Nephron (organoid): ENCODE results near the gene MAP2K4.
"Not testable (repeated sequence)": the region's sequence is repeated elsewhere in the genome, so short reads cannot be mapped to it uniquely, and the experiment has no call there.

ENCODE experiments used
- H3K27ac Mint-ChIP-seq, 3 experiments: 2 replicates each; pipeline ENCODE4 v1.8.0; 2020; ENCODE audit warnings: mixed read lengths in 3 of 3, mild to moderate bottlenecking in 2 of 3, moderate library complexity in 1 of 3
- H3K27me3 Mint-ChIP-seq: 2 replicates; pipeline ENCODE4 v1.8.0; 2021; ENCODE audit warnings: low read depth, mild to moderate bottlenecking, moderate library complexity, mixed read lengths
- H3K36me3 Mint-ChIP-seq: 2 replicates; pipeline ENCODE4 v1.8.0; 2020; ENCODE audit warnings: low read depth, mixed read lengths
- H3K4me1 Mint-ChIP-seq: 2 replicates; pipeline ENCODE4 v1.8.0; 2020; ENCODE audit warnings: mixed read lengths
- H3K4me3 Mint-ChIP-seq, 3 experiments: 2 replicates each; pipeline ENCODE4 v1.8.0; 2020; ENCODE audit warnings: mild to moderate bottlenecking in 3 of 3, mixed read lengths in 3 of 3, moderate library complexity in 2 of 3
- H3K9me3 Mint-ChIP-seq: 2 replicates; pipeline ENCODE4 v1.8.0; 2020; ENCODE audit warnings: mixed read lengths
- TF ChIP-seq, protein P1 (sequence below), 3 experiments: fragments of 200-600 bp; sonication (generic); IDR thresholded peaks; one replicate each; pipeline ENCODE4 v1.5.0; 2021; ENCODE audit warnings: antibody characterized with exemption in 3 of 3; ENCODE audit not compliant: unreplicated experiment in 3 of 3

Gene MAP2K4

GRCh38 chr17:12020642-12021622 is at the start of gene MAP2K4:
TSS of gene MAP2K4 (plus strand) at chr17:12020877. CDS start at chr17:12020887, 10 bp downstream.
- H3K27ac Mint-ChIP-seq, result peak within 1 kb of the TSS; percentile 60 to 96 (median 90)
- no peaks in the 10 kb centered on the region for H3K36me3 Mint-ChIP-seq
- peak within 1 kb of the TSS; percentile 83 to 92 (median 89) for H3K4me3 Mint-ChIP-seq
- peaks cover 3% of the 10 kb centered on the region for H3K27me3 Mint-ChIP-seq
- H3K4me1 Mint-ChIP-seq, result peaks cover 22% of the 10 kb centered on the region
- no peaks in the 10 kb centered on the region for H3K9me3 Mint-ChIP-seq
- TF ChIP-seq, protein P1, sequence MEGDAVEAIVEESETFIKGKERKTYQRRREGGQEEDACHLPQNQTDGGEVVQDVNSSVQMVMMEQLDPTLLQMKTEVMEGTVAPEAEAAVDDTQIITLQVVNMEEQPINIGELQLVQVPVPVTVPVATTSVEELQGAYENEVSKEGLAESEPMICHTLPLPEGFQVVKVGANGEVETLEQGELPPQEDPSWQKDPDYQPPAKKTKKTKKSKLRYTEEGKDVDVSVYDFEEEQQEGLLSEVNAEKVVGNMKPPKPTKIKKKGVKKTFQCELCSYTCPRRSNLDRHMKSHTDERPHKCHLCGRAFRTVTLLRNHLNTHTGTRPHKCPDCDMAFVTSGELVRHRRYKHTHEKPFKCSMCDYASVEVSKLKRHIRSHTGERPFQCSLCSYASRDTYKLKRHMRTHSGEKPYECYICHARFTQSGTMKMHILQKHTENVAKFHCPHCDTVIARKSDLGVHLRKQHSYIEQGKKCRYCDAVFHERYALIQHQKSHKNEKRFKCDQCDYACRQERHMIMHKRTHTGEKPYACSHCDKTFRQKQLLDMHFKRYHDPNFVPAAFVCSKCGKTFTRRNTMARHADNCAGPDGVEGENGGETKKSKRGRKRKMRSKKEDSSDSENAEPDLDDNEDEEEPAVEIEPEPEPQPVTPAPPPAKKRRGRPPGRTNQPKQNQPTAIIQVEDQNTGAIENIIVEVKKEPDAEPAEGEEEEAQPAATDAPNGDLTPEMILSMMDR (IDR thresholded peaks at IDR 0.05; ENCODE audit: unreplicated experiment in 3 of 3), result no peak

- H3K4me3 Mint-ChIP-seq, H3K27me3 Mint-ChIP-seq, H3K4me1 Mint-ChIP-seq, H3K27ac Mint-ChIP-seq: not testable (repeated sequence)
- peaks cover 40% of the 10 kb centered on the region for H3K36me3 Mint-ChIP-seq
- H3K9me3 Mint-ChIP-seq, result peaks cover 18% of the 10 kb centered on the region
Observed at GRCh38 chr17:11972741-11973140, 47.9 kb upstream of the MAP2K4 start.

GRCh38 chr17:11979795-11980194 is 40.9 kb upstream of the MAP2K4 start:
- Mint-ChIP-seq H3K36me3 (peaks cover 62% of the 10 kb centered on the region), H3K4me1 (no peaks in the 10 kb centered on the region), H3K4me3 (no peak overlapping the region), H3K27me3 (no peaks in the 10 kb centered on the region), H3K9me3 (no peaks in the 10 kb centered on the region), H3K27ac (no peak overlapping the region)
- TF ChIP-seq, protein P1 (IDR thresholded peaks at IDR 0.05; ENCODE audit: unreplicated experiment in 3 of 3), result no peak

- H3K9me3 Mint-ChIP-seq, result no peaks in the 10 kb centered on the region
Observed at GRCh38 chr17:11980813-11981212, 39.9 kb upstream of the MAP2K4 start.

DNA sequence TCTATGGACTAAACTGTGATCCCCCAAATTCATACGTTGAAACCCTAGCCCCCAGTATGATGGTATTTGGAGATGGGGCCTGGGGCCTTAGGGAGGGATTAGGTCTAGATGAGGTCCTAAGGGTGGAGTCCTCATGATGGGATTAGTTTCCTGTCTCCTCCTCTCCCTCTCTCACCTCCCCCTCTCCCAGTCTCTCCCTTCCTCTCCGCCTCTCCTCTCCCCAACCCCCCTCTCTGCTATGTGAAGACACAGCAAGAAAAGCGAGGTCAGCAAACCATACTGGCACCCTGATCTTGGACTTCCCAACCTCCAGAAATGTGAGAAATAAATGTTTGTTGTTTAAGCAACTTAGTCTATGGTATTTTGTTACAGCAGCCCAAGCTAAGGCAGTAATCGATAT is 38.8 kb upstream of the MAP2K4 start:
- Mint-ChIP-seq H3K27me3 (no peaks in the 10 kb centered on the region), H3K4me3 (no peak overlapping the region), H3K9me3 (no peaks in the 10 kb centered on the region), H3K27ac (no peak overlapping the region), H3K4me1 (no peaks in the 10 kb centered on the region), H3K36me3 (peaks cover 55% of the 10 kb centered on the region)
- TF ChIP-seq, protein P1 (IDR thresholded peaks at IDR 0.05; ENCODE audit: unreplicated experiment in 3 of 3), result no peak

More at GRCh38 chr17:11980813-11981212, 39.9 kb upstream of the MAP2K4 start:
- TF ChIP-seq, protein P1 (IDR thresholded peaks at IDR 0.05; ENCODE audit: unreplicated experiment in 3 of 3), result peak in 1 of 3 experiments; percentile 21
- H3K4me3 Mint-ChIP-seq, result no peak overlapping the region
- no peak overlapping the region for H3K27ac Mint-ChIP-seq
- H3K4me1 Mint-ChIP-seq, result no peaks in the 10 kb centered on the region
- H3K36me3 Mint-ChIP-seq, result peaks cover 58% of the 10 kb centered on the region
- H3K27me3 Mint-ChIP-seq, result no peaks in the 10 kb centered on the region

DNA sequence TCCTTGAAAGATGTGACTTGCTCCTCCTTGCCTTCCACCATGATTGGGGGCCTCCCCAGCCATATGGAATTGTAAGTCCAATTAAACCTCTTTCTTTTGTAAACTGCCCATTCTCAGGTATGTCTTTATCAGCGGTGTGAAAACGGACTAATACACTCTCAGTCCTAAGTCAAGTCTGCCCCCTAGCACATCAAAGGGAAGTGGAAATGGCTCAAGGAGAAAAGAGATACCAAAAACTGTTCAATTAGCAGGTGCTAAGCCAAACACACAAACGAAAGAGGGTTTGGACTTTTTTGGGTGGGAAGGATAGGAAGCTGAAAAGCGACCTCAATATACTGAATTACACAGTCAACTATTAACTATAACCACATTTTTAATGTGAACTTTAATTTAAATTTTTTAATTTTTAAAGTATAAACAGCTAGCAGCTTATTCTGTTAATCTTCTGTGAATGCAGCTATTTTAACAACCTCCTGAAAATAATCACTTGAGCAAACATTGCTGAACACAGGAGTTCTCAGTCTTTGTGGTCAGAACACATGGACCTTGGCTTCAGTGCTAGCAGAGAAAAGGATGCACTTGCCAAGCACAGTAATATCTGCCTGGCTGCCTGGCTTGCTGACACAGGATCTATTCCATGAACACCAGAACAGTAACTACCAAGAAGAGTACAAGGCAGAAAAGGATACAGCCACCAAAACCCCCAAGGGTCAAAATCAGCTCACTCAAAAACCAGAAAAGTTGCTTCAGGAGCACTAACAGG is 34.3 kb upstream of the MAP2K4 start:
- TF ChIP-seq, protein P1 (IDR thresholded peaks at IDR 0.05; ENCODE audit: unreplicated experiment in 3 of 3), result no peak
- H3K36me3 Mint-ChIP-seq, result peaks cover 60% of the 10 kb centered on the region
- H3K4me3 Mint-ChIP-seq, result no peak overlapping the region
- H3K9me3 Mint-ChIP-seq, result no peaks in the 10 kb centered on the region
- H3K27me3 Mint-ChIP-seq, result no peaks in the 10 kb centered on the region
- no peak overlapping the region for H3K27ac Mint-ChIP-seq
- H3K4me1 Mint-ChIP-seq, result no peaks in the 10 kb centered on the region
